Measurements from ENCODE around the gene PHC2. TPM values are rescaled to one million over a fixed set of nuclear protein-coding genes. Genes with fewer than 3 reads are reported as not detected.

The PHC2 gene
- total RNA-seq, 2 donors from 2014 or later, result 60.6 to 74.8 TPM

DNA sequence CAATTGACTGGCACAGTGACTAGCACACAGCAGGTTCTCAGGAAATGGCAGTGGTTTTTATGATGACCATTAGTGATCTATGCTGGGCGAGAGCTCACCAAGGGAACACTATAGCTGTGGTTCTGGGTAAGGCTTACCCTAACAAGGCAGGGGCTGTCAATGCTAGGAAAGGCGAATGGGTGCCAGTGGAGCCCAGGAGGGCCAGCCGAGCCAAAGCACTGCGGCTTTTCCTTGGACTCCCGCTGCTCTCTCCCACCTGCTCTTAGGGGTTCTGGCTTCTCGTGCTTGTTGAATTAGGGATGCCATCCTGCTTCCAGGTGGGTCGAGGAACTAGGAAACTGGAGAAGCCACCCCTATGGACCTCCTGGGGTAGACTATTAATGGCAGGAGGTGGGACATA, 100.0 kb downstream of the PHC2 start:
- Histone ChIP-seq H3K27me3 (no peaks in the 10 kb centered on the region), H3K4me1 (no peaks in the 10 kb centered on the region), H3K4me3 (no peak overlapping the region), H3K36me3 (peaks cover 20% of the 10 kb centered on the region), H3K9ac (ENCODE audit: low read depth in 2 of 2, low read length in 2 of 2) (no peak overlapping the region), H3K27ac (no peak overlapping the region), H3K9me3 (no peaks in the 10 kb centered on the region)
- TF ChIP-seq, protein P1, sequence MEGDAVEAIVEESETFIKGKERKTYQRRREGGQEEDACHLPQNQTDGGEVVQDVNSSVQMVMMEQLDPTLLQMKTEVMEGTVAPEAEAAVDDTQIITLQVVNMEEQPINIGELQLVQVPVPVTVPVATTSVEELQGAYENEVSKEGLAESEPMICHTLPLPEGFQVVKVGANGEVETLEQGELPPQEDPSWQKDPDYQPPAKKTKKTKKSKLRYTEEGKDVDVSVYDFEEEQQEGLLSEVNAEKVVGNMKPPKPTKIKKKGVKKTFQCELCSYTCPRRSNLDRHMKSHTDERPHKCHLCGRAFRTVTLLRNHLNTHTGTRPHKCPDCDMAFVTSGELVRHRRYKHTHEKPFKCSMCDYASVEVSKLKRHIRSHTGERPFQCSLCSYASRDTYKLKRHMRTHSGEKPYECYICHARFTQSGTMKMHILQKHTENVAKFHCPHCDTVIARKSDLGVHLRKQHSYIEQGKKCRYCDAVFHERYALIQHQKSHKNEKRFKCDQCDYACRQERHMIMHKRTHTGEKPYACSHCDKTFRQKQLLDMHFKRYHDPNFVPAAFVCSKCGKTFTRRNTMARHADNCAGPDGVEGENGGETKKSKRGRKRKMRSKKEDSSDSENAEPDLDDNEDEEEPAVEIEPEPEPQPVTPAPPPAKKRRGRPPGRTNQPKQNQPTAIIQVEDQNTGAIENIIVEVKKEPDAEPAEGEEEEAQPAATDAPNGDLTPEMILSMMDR (IDR thresholded peaks at IDR 0.05), result no peak
- intact Hi-C loops (cut with DNase I), result no loop called here
- no peak for DNase-seq

DNA sequence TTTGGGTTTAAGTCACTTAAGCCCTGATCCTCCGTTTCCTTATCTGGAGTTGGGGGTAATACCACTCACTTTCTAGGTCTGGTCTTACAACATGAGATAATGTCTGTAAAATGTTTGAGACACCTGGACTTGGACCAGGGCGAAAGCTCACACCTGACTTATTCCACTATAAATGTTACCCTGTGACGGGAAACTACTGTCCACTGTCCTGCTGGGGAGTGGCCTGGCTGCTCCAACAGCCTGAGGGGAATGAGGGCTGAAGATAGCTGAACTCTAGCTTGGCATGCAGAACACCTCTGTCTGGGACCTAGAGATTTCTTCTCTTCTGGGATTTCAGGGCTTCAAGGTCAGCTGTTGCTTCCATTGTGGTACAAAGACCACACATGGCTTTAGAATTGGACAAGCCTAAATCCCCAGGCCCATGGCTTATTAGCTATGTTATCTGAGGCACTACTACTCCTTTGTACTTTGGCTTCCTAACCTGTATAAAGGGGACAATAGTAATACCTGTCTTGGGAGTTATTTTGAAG, 100.5 kb downstream of the PHC2 start:
- intact Hi-C loops (cut with DNase I), result no loop called here
- Histone ChIP-seq H3K9ac (ENCODE audit: low read depth in 2 of 2, low read length in 2 of 2) (no peak overlapping the region), H3K27ac (no peak overlapping the region), H3K36me3 (peaks cover 24% of the 10 kb centered on the region), H3K27me3 (no peaks in the 10 kb centered on the region), H3K4me3 (no peak overlapping the region), H3K9me3 (no peaks in the 10 kb centered on the region), H3K4me1 (no peaks in the 10 kb centered on the region)
- TF ChIP-seq, protein P1 (IDR thresholded peaks at IDR 0.05), result no peak
- DNase-seq, result no peak

DNA sequence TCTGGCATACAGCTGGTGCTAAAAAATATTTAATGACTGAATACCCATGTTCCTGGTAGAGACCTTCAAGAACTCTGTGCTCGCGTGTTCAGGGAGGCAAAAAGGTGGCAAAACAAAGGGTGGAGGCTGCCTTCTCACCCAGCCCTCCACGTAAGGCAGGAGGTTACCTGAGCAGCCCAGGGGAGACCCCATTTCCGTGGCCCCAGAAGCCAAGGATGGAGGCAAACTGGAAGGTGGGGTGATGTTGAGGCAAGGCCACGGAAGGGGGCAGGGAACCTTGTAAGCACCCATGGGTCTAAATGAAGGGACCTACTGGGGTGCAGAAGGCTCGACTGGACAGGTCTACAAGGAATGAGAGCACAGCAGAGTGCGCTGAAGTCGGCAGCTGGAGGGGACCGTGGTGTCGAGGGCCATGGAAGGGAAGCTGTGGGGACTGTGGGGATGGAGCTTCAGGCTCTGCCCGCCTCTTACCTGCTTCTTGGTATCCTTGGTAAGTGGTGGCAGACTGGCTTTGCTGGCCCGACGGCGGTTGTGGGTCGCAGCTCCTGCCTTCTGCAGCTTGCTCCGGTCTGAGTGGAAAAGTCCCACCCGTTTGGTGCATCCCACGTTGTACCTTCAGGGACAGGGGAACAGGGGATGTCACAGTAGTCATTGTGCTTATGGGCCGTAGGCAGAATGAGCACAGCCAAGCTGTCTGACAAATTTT, 101.1 kb downstream of the PHC2 start:
- TF ChIP-seq, protein P1 (IDR thresholded peaks at IDR 0.05), result no peak
- no peak overlapping the region for H3K9ac ChIP-seq (ENCODE audit: low read depth in 2 of 2, low read length in 2 of 2)
- no peak for DNase-seq
- no peaks in the 10 kb centered on the region for H3K4me1 ChIP-seq
- H3K36me3 ChIP-seq, result peaks cover 31% of the 10 kb centered on the region
- no peaks in the 10 kb centered on the region for H3K27me3 ChIP-seq
- H3K4me3 ChIP-seq, result no peak overlapping the region
- intact Hi-C loops (cut with DNase I), result no loop called here
- H3K27ac ChIP-seq, result no peak overlapping the region
- H3K9me3 ChIP-seq, result no peaks in the 10 kb centered on the region

DNA sequence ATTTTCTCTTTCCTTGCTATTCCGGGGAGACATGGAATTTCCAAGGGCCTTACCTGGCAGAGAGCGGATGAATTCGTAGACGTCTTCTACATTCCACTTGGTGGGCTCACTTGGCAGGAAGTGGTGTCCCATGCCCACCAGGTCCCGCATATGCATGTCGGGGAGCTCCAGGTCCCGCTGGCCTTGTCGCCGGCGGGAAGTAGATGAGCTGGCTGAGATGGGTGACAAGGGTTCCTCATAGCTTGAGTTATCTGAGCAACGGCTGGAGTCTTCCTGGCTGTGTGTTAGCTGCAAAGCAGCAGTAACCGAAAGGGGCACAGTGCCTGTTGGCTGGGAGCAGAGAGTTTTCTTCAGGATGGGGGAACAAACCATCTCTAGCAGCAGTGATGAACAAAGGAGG, 102.1 kb downstream of the PHC2 start:
- TF ChIP-seq, protein P1 (IDR thresholded peaks at IDR 0.05), result no peak
- H3K9me3 ChIP-seq, result no peaks in the 10 kb centered on the region
- intact Hi-C loops (cut with DNase I), result no loop called here

DNA sequence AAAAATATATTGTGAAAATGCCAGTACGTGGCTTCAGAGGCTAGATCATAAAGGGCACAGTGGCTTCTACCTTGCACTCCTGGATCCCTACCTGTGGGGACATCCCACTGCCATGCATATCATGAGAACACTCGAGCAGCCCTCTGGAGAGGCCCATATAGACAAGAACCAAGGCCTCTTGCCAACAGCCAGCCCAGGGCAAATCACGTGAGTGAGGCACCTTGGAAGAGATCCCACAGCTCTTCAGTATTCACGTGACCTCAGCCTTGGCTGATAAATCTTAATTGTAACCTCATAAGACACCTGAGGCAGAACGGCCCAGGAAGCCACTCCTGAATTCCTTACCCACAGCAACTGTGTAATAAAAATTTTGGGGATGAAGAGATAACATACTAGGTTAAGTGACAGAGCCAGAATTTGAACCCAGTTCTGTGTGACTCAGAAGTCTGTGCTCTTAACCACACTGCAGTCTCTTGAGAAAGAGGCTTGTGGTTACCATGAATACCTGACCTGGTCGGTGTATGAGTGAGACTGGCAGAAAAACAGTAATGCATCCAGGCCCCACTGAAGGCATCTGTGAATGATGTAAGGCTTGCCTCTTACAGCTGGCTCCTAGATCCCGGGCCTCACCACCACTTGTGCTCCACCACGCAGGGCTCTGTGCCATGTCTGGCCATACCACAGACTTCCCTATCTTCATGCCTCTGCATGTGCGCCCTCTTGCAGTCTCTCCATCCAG, 103.1 kb downstream of the PHC2 start:
- TF ChIP-seq, protein P1 (IDR thresholded peaks at IDR 0.05), result no peak
- H3K4me3 ChIP-seq, result no peak overlapping the region
- no peak overlapping the region for H3K27ac ChIP-seq
- no peaks in the 10 kb centered on the region for H3K27me3 ChIP-seq
- no peaks in the 10 kb centered on the region for H3K9me3 ChIP-seq
- intact Hi-C loops (cut with DNase I), result no loop called here
- peaks cover 43% of the 10 kb centered on the region for H3K36me3 ChIP-seq
- no peaks in the 10 kb centered on the region for H3K4me1 ChIP-seq
- H3K9ac ChIP-seq (ENCODE audit: low read depth in 2 of 2, low read length in 2 of 2), result no peak overlapping the region
- no peak for DNase-seq

More for the DNA sequence above, 102.1 kb downstream of the PHC2 start:
- no peak for DNase-seq
- Histone ChIP-seq H3K27me3 (no peaks in the 10 kb centered on the region), H3K4me3 (no peak overlapping the region), H3K36me3 (peaks cover 41% of the 10 kb centered on the region), H3K9ac (ENCODE audit: low read depth in 2 of 2, low read length in 2 of 2) (no peak overlapping the region), H3K4me1 (no peaks in the 10 kb centered on the region), H3K27ac (no peak overlapping the region)

Data from colonic mucosa (tissue), 4 donors.